Gastrocnemius medialis (tissue), 4 donors: Measurements from ENCODE around the gene LVRN. TPM values are rescaled to one million over a fixed set of nuclear protein-coding genes. Genes with fewer than 3 reads are reported as not detected.

ENCODE experiments used
- ATAC-seq, 2 donors: fragments of 150-250 bp; one replicate each; pipeline ENCODE4 v1.9.1; 2016
- DNase-seq, 2 donors: peaks; one replicate each; pipeline ENCODE4 v3.0.0-alpha.2; 2019
- H3K27ac ChIP-seq, 4 donors: fragments of 200-600 bp; sonication (generic); 1 replicate in 1 of 4; 2 replicates in 3 of 4; pipeline ENCODE4 v1.5.1; 2016 to 2018; ENCODE audit warnings: mild to moderate bottlenecking in 2 of 4, moderate library complexity in 1 of 4
- H3K27me3 ChIP-seq, 3 donors: fragments of 200-600 bp; sonication (generic) in 2 of 3; 1 replicate in 1 of 3; 2 replicates in 2 of 3; pipeline versions ENCODE4 v1.5.1 to v1.6.0; 2016 to 2019; ENCODE audit warnings: mild to moderate bottlenecking in 1 of 3, moderate library complexity in 1 of 3
- H3K36me3 ChIP-seq, 2 donors: fragments of 200-600 bp; sonication (generic) in 1 of 2; one replicate each; pipeline ENCODE4 v1.5.1; 2017 to 2018
- H3K4me1 ChIP-seq, 2 donors: fragments of 200-600 bp; sonication (generic) in 1 of 2; one replicate each; pipeline ENCODE4 v1.5.1; 2016 to 2017; ENCODE audit warnings: mild to moderate bottlenecking in 2 of 2
- H3K4me3 ChIP-seq, 4 donors: fragments of 200-600 bp; sonication (generic) in 3 of 4; 1 replicate in 1 of 4; 2 replicates in 3 of 4; pipeline ENCODE4 v1.5.1; 2016 to 2019; ENCODE audit warnings: mild to moderate bottlenecking in 2 of 4
- H3K9me3 ChIP-seq, 3 donors: fragments of 200-600 bp; sonication (generic) in 2 of 3; 1 replicate in 1 of 3; 2 replicates in 2 of 3; pipeline ENCODE4 v1.5.1; 2016 to 2019
- POLR2A ChIP-seq, 2 donors: fragments of 450-650 bp; IDR thresholded peaks; one replicate each; pipeline ENCODE4 v1.6.1; 2017; ENCODE audit warnings: antibody characterized with exemption in 2 of 2, mild to moderate bottlenecking in 2 of 2, moderate library complexity in 2 of 2
- in situ Hi-C, 4 donors: fragments of 200-750 bp; cut with MboI; loops; one replicate each; pipeline versions ENCODE4 v1.15.0 to v1.8.0; 2017; ENCODE audit warnings: low sequenced_read_pairs in 4 of 4
- intact Hi-C: fragments of 100-400 bp; cut with DNase I; formaldehyde crosslinking; loops from one replicate; pipeline ENCODE4 v1.15.1; 2023; ENCODE audit warnings: low total_unique reads
- total RNA-seq, 4 donors: library from RNA; depleted of rRNA; stranded (reverse); fragments of >200 nt; gene quantifications; one replicate each; pipeline versions ENCODE4 v1.1.0 to v1.2.3, GENCODE V29; 2016
- TF ChIP-seq, protein P1 (sequence below), 5 experiments: fragments of 450-650 bp in 3 of 5; fragments of 200-600 bp in 2 of 5; sonication (generic) in 2 of 5; IDR thresholded peaks in 4 of 5; conservative IDR thresholded peaks in 1 of 5; 1 replicate in 4 of 5; 2 replicates in 1 of 5; pipeline ENCODE4 v1.5.1; 2016 to 2019; ENCODE audit warnings: antibody characterized with exemption in 5 of 5, mild to moderate bottlenecking in 3 of 5, moderate library complexity in 3 of 5

The LVRN gene
- total RNA-seq, 4 donors from 2014 or later: 0.63 to 2.2 (median 0.78) TPM

DNA sequence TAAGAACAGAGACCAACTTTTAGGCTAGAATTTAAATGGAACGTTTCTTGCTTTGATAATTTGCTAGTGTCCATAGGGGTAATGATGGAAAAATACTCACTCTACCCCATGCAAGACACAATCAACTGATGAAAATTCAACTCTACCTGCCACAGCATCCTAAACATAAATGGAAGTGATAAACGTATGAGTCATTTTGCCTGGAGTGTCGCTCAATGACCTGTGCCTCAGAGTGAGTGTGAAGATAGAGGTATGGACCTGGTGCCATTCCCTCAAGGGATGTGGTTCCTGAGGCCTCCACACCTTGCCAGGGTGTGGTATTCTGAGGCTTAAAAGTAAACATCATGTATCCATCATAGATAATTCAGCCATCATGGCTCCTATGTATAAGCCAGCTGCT is 84.0 kb downstream of the LVRN start:
- Histone ChIP-seq H3K4me3 (no peak overlapping the region), H3K27me3 (no peaks in the 10 kb centered on the region), H3K9me3 (no peaks in the 10 kb centered on the region), H3K36me3 (no peaks in the 10 kb centered on the region), H3K27ac (no peak overlapping the region), H3K4me1 (no peaks in the 10 kb centered on the region)
- intact Hi-C loops (no loop called here), in situ Hi-C loops (no loop called here)
- ATAC-seq (no peak), DNase-seq (no peak)
- no peak for TF ChIP-seq POLR2A (IDR thresholded peaks at IDR 0.05)
- TF ChIP-seq, protein P1, sequence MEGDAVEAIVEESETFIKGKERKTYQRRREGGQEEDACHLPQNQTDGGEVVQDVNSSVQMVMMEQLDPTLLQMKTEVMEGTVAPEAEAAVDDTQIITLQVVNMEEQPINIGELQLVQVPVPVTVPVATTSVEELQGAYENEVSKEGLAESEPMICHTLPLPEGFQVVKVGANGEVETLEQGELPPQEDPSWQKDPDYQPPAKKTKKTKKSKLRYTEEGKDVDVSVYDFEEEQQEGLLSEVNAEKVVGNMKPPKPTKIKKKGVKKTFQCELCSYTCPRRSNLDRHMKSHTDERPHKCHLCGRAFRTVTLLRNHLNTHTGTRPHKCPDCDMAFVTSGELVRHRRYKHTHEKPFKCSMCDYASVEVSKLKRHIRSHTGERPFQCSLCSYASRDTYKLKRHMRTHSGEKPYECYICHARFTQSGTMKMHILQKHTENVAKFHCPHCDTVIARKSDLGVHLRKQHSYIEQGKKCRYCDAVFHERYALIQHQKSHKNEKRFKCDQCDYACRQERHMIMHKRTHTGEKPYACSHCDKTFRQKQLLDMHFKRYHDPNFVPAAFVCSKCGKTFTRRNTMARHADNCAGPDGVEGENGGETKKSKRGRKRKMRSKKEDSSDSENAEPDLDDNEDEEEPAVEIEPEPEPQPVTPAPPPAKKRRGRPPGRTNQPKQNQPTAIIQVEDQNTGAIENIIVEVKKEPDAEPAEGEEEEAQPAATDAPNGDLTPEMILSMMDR (IDR thresholded peaks at IDR 0.05 in 4 of 5, conservative IDR thresholded peaks at IDR 0.05 in 1 of 5): no peak

DNA sequence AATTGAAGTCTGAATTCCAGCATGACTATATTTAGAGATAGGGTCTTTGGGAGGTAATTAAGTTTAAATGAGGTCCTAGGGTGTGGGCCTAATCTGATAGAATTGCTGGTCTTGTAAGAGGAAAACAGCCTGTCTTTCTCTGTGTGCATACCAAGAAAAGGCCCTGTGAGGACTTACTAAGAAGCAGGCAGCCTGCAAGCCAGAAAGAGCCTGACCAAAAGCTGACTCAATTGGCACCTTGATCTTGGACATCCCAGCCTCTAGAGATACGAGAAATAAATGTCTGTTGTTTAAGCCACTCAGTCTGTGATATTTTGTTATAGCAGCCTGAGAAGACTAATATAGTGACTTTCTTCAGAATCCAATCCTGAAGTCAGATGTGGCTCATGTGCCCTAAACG is 84.5 kb downstream of the LVRN start:
- H3K4me3 ChIP-seq: no peak overlapping the region
- DNase-seq: no peak
- no peaks in the 10 kb centered on the region for H3K36me3 ChIP-seq
- in situ Hi-C loops (no loop called here), intact Hi-C loops (no loop called here)
- no peaks in the 10 kb centered on the region for H3K4me1 ChIP-seq
- no peak overlapping the region for H3K27ac ChIP-seq
- TF ChIP-seq, protein P1 (IDR thresholded peaks at IDR 0.05 in 4 of 5, conservative IDR thresholded peaks at IDR 0.05 in 1 of 5): no peak
- no peak for TF ChIP-seq POLR2A (IDR thresholded peaks at IDR 0.05)
- no peaks in the 10 kb centered on the region for H3K9me3 ChIP-seq
- no peak for ATAC-seq
- H3K27me3 ChIP-seq: no peaks in the 10 kb centered on the region

DNA sequence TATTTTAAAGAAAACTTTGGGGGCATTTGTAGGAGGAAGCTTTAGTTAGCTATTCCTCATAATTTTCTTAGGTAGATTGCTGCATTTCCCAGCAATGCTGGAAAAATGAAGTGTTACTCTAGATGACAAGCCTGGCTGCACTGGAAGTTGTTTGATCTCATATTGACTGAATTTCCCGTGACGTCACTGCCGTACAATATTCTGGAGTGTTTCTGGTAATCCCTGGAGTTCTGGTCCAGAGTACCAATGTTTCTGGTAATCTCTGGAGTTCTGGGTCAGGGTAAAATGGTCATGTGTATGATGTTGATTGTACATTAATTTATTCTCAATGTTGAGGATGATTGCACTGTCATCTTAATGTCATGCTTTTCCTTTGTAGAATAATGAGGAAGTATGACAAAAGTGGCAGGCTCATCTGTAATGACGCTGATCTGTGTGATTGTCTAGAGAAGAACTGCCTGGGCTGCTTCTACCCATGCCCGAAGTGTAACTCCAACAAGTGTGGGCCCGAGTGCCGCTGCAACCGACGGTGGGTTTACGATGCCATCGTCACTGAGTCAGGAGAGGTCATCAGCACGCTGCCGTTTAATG is 96.2 kb downstream of the LVRN start:
- ATAC-seq (no peak), DNase-seq (no peak)
- H3K27ac ChIP-seq: no peak overlapping the region
- no peak overlapping the region for H3K4me3 ChIP-seq
- no peaks in the 10 kb centered on the region for H3K4me1 ChIP-seq
- intact Hi-C loops (no loop called here), in situ Hi-C loops (loop anchor here in 2 of 4 donors (25.0 kb wide), 2 partner anchors 171 to 771 kb away; partner anchors contain the start of gene CCDC112 (in 1 of the 2))
- no peaks in the 10 kb centered on the region for H3K36me3 ChIP-seq
- H3K9me3 ChIP-seq: no peaks in the 10 kb centered on the region
- H3K27me3 ChIP-seq: no peaks in the 10 kb centered on the region
- TF ChIP-seq, protein P1 (IDR thresholded peaks at IDR 0.05 in 4 of 5, conservative IDR thresholded peaks at IDR 0.05 in 1 of 5): no peak
- TF ChIP-seq POLR2A (IDR thresholded peaks at IDR 0.05): no peak

DNA sequence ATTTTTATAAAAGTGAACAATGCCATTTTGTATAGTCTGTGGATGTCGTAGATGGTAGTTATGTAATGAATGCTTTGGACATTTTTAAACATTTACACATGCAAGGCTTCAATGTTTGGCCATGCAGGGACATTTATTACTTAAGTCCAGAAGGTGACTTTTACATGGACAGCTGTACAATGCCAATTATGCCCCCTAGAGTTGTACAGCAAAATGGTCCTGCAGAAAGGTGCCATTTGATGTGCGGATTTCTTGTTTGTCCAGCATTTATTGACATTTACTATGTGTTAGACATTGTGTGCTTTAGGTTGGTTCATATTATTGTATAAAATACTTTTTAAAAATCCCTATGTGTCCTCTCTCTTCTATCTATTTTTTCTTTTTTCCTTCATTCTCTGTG is 100.1 kb downstream of the LVRN start:
- Histone ChIP-seq H3K9me3 (no peaks in the 10 kb centered on the region), H3K27me3 (peaks cover 0 to 3% (median 0%) of the 10 kb centered on the region in 3 donors), H3K4me1 (no peaks in the 10 kb centered on the region), H3K4me3 (no peak overlapping the region), H3K36me3 (no peaks in the 10 kb centered on the region), H3K27ac (no peak overlapping the region)
- ATAC-seq: no peak
- intact Hi-C loops (no loop called here), in situ Hi-C loops (loop anchor here in 2 of 4 donors (25.0 kb wide), 2 partner anchors 175 to 775 kb away; partner anchors contain the start of gene CCDC112 (in 1 of the 2))
- TF ChIP-seq POLR2A (IDR thresholded peaks at IDR 0.05): no peak
- TF ChIP-seq, protein P1 (IDR thresholded peaks at IDR 0.05 in 4 of 5, conservative IDR thresholded peaks at IDR 0.05 in 1 of 5): no peak
- no peak for DNase-seq
